ENCODE data around the gene CDYL. TPM values are rescaled to one million over a fixed set of nuclear protein-coding genes. Genes with fewer than 3 reads are reported as not detected.
A peak's percentile ranks its signal among the peaks of the same experiment; 100 is the strongest.

Gene CDYL, protein sequence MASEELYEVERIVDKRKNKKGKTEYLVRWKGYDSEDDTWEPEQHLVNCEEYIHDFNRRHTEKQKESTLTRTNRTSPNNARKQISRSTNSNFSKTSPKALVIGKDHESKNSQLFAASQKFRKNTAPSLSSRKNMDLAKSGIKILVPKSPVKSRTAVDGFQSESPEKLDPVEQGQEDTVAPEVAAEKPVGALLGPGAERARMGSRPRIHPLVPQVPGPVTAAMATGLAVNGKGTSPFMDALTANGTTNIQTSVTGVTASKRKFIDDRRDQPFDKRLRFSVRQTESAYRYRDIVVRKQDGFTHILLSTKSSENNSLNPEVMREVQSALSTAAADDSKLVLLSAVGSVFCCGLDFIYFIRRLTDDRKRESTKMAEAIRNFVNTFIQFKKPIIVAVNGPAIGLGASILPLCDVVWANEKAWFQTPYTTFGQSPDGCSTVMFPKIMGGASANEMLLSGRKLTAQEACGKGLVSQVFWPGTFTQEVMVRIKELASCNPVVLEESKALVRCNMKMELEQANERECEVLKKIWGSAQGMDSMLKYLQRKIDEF
- total RNA-seq (2014; rRNA removed) (34.4 and 38.4 TPM in 2 replicates), Bru-seq, nascent RNA (percentile 84 among the genes with signal in this experiment), BruChase-seq, experiment 1, labeled RNA remaining after a 6-hour chase (percentile 71 among the genes with signal in this experiment), BruChase-seq, experiment 2, labeled RNA remaining after a 2-hour chase (percentile 77 among the genes with signal in this experiment)
- long read RNA-seq, transcript CDYL-203 (7 exons, 2,184 nt) = major isoform, 47 of 120 reads
- long read RNA-seq, partial matches to known transcripts = 42 of 120 reads
- long read RNA-seq, other reads (novel, unspliced or antisense) = 28 of 120 reads

DNA sequence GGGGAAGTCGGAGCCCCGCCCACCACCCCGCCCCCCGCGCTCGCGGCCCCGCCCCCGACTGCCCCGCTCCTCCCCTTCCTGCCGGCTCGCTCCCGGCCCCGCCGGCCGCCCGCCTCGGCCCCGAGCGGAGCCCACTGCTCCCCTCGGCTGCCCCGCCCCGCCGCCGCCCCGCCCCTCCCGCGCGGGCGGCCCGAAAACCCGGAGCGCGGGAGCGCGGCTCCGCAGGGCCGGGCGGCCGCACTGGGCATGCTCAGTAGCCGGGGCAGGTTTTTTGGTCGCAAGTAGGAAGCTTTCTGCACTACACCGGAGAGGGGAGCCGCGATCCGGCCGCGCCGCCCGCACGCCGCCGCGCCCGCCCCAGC is at the start of gene CDYL:
Gene CDYL, plus strand, starts transcription at position 274 of the 362 bp plus-strand sequence. CDS start 380 bp downstream, outside the sequence.
- H3K36me3 ChIP-seq (ENCODE audit: low read depth, low read length) = peaks cover 10% of the 10 kb centered on the region; the same call in 1 of the 2 replicates
- intact Hi-C loops (cut with micrococcal nuclease) = loop anchor here (5.0 to 10.0 kb wide), 3 partner anchors 129 to 461 kb away; no protein-coding TSS in a partner anchor
- peak; percentile 94 for DNase-seq
- no peaks in the 10 kb centered on the region for H3F3A ChIP-seq (ENCODE audit: low read length, unreplicated experiment)
- H3K79me2 ChIP-seq (ENCODE audit: low read length) = peaks cover 41% of the 10 kb centered on the region
- H3K27me3 ChIP-seq (ENCODE audit: low read length) = no peaks in the 10 kb centered on the region
- POLR2A ChIA-PET (ENCODE audit: unreplicated experiment) = no interaction called here
- peak within 1 kb of the TSS; percentile 73 for H2AFZ ChIP-seq (ENCODE audit: low read length)
- peaks cover 24% of the 10 kb centered on the region for H4K20me1 ChIP-seq (ENCODE audit: low read length)
- CTCF ChIA-PET = no interaction called here
- peak within 1 kb of the TSS; percentile 84 for H3K4me2 ChIP-seq (ENCODE audit: low read length)
- peak within 1 kb of the TSS; percentile 74 for H3K4me3 ChIP-seq (ENCODE audit: low read length)
- peak within 1 kb of the TSS; percentile 62 for H3K9ac ChIP-seq (ENCODE audit: low read length)
- no peaks in the 10 kb centered on the region for H3K9me2 ChIP-seq (replicated peaks; ENCODE audit: low read length)
- TF ChIP-seq EZH2phosphoT487 (IDR thresholded peaks at IDR 0.05; ENCODE audit: borderline replicate concordance, low read length) (no peak), EZH2 (IDR thresholded peaks at IDR 0.05; ENCODE audit: low read length, unreplicated experiment) (no peak)
- TF ChIP-seq, protein P1, sequence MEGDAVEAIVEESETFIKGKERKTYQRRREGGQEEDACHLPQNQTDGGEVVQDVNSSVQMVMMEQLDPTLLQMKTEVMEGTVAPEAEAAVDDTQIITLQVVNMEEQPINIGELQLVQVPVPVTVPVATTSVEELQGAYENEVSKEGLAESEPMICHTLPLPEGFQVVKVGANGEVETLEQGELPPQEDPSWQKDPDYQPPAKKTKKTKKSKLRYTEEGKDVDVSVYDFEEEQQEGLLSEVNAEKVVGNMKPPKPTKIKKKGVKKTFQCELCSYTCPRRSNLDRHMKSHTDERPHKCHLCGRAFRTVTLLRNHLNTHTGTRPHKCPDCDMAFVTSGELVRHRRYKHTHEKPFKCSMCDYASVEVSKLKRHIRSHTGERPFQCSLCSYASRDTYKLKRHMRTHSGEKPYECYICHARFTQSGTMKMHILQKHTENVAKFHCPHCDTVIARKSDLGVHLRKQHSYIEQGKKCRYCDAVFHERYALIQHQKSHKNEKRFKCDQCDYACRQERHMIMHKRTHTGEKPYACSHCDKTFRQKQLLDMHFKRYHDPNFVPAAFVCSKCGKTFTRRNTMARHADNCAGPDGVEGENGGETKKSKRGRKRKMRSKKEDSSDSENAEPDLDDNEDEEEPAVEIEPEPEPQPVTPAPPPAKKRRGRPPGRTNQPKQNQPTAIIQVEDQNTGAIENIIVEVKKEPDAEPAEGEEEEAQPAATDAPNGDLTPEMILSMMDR (conservative IDR thresholded peaks at IDR 0.05; ENCODE audit: low read depth, low read length) = no peak
- peak; percentile 77 for ATAC-seq
- BruUV-seq (replicated peaks) = no TSS peak
- peaks cover 8% of the 10 kb centered on the region for H3K9me3 ChIP-seq (ENCODE audit: low read length)
- peaks cover 6% of the 10 kb centered on the region; the same call in 1 of the 2 replicates for H3K4me1 ChIP-seq (ENCODE audit: insufficient read depth, low read length)
- peak within 1 kb of the TSS; percentile 39; the same call in 1 of the 2 replicates for H3K27ac ChIP-seq (ENCODE audit: low read length)

DNA sequence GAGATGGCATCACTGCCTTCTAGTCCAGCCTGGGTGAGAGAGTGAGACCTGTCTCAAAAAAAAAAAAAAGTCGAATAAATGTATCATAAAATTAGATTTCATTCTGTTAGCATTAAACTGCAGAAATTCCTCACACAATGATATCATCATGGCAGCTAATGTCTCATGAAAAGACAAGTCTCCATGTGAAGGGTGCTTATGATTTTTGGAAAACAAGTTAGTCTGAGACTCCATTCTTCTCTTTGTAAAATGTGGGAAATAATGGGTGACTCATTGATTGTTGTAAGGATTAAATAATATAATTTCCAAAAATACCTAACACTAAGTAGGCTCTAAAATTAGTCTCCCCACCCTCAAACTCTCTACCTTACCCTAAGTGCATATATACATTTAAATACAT is 49.6 kb upstream of the CDYL start:
- H3K9ac ChIP-seq (ENCODE audit: low read length) = no peak overlapping the region
- ChIA-PET CTCF (no interaction called here), POLR2A (ENCODE audit: unreplicated experiment) (no interaction called here)
- H3K9me3 ChIP-seq (ENCODE audit: low read length) = no peaks in the 10 kb centered on the region
- no peaks in the 10 kb centered on the region for H3K79me2 ChIP-seq (ENCODE audit: low read length)
- H3K9me2 ChIP-seq (replicated peaks; ENCODE audit: low read length) = no peaks in the 10 kb centered on the region
- no peaks in the 10 kb centered on the region for H3K4me1 ChIP-seq (ENCODE audit: insufficient read depth, low read length)
- H4K20me1 ChIP-seq (ENCODE audit: low read length) = no peaks in the 10 kb centered on the region
- no peaks in the 10 kb centered on the region for H3F3A ChIP-seq (ENCODE audit: low read length, unreplicated experiment)
- H3K4me3 ChIP-seq (ENCODE audit: low read length) = no peak overlapping the region
- intact Hi-C loops (cut with micrococcal nuclease) = no loop called here
- H3K27me3 ChIP-seq (ENCODE audit: low read length) = no peaks in the 10 kb centered on the region
- no peak overlapping the region for H2AFZ ChIP-seq (ENCODE audit: low read length)
- no peak overlapping the region for H3K4me2 ChIP-seq (ENCODE audit: low read length)
- TF ChIP-seq EZH2 (IDR thresholded peaks at IDR 0.05; ENCODE audit: low read length, unreplicated experiment) (no peak), EZH2phosphoT487 (IDR thresholded peaks at IDR 0.05; ENCODE audit: borderline replicate concordance, low read length) (no peak)
- TF ChIP-seq, protein P1 (conservative IDR thresholded peaks at IDR 0.05; ENCODE audit: low read depth, low read length) = no peak
- H3K36me3 ChIP-seq (ENCODE audit: low read depth, low read length) = no peaks in the 10 kb centered on the region
- no TSS peak for BruUV-seq (replicated peaks)
- ATAC-seq (no peak), DNase-seq (no peak)
- H3K27ac ChIP-seq (ENCODE audit: low read length) = no peak overlapping the region

Data from PC-3 (cell line).